C1 segment of cervical spinal cord (tissue), 14 donors: Measurements from ENCODE around the gene PDZK1IP1.

Experiments used
- DNase-seq, 14 donors: peaks; one replicate each; lab custom pipeline; 2025; lab: John Stamatoyannopoulos, UW

Gene PDZK1IP1, protein sequence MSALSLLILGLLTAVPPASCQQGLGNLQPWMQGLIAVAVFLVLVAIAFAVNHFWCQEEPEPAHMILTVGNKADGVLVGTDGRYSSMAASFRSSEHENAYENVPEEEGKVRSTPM

DNA sequence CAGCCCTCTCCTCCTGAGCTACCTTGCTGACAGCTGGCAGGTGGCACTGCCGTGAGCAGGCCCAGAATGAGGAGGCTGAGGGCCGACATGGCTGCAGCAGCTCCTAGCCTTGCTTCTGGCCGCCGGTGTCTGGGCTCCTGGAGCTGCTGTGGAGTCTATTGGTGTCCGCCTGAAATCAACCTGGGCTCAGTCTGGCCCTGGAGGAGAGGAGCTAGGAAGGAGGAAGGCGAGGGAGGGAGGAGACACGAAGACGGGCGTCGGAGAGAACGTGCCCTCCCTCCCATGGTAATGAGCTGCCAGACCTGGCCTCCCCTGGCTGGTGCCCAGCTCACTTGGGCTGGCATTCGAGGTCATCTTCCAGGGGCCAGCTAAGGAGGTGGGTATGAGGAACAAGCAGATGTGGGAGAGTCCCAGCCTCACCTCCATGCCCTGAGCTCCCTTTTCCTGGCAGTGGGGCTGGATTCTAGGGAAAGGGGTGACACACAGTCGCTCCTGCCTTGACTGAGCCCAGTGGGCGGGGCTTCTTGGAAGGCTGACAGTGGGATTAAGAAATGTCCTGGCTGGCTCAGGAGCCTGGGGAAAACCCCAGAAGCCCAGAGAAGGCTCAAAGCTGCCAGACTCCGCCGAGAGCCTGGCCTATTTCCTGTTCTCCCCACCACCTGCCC lies at the start of gene PDZK1IP1:
Gene PDZK1IP1 (minus strand): TSS at position 193 of the 665 bp plus-strand sequence. CDS start 104 bp downstream, at position 89.
- DNase-seq: peak in 5 of 14 donors; percentile 20 to 73 (median 24)

DNA sequence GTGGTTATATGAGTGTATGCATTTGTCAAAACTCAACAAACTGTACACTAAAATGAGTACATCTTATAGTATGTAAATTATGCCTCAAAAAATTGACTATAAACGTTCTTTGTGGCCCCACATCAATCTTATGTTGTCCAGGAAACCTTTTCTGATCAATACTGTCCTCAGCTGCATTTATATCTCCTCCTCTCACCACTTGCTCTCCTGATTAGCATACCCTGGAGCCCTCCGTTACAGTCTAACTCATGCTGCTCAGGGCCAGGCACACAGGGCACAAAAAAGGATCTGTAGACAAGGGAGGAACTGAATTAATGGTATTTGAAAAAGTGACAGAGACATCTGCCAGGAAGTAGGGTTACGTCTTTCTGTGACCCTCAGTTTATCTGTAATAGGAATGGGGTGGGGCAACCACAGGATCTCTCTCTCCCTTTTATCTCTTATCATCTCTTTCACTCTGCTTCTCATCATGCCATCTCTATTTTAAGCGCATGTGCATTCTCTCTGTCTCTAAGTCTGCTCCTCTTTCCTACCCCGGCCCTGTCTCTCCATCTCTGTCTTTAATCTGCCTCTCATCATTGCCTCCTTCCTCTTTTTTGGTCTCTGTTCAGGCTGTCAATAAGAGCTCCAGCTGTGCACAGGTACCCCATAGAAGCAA lies 49.2 kb upstream of the PDZK1IP1 start:
- DNase-seq: no peak

- DNase-seq: no peak
These were observed 46.0 kb upstream of the PDZK1IP1 start for GRCh38 chr1:47235806-47236205.

GRCh38 chr1:47235241-47235681 lies 45.4 kb upstream of the PDZK1IP1 start:
- peak in 9 of 14 donors; percentile 30 to 81 (median 50) for DNase-seq

DNA sequence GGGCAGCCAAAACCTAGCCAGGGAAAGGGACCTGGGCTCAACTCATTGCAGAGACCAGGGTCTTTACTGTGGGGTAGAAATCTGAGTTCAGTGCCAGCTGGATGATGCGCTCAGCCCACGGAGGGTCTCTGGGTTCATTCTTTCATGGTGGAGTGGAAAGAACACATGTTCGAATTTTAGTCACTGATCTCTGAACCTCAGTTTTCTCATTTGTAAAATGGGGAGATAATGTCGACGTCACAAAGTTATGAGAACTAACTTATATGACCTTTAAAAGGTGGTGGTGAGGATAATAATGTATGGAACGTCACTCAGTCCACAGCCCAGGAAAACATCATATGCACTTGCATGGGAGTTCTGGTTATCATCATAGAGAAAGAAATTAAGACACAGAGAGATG lies 43.4 kb upstream of the PDZK1IP1 start:
- DNase-seq: no peak

- no peak for DNase-seq
These were observed 42.5 kb upstream of the PDZK1IP1 start, which contains the start of gene TAL1 for GRCh38 chr1:47232187-47232874. Gene TAL1 (minus strand): TSS chr1:47232225. CDS start chr1:47225888, 6,337 bp downstream.

- DNase-seq: peak in 8 of 14 donors; percentile 13 to 52 (median 38)
These were observed 41.7 kb upstream of the PDZK1IP1 start for GRCh38 chr1:47231301-47232186.

DNA sequence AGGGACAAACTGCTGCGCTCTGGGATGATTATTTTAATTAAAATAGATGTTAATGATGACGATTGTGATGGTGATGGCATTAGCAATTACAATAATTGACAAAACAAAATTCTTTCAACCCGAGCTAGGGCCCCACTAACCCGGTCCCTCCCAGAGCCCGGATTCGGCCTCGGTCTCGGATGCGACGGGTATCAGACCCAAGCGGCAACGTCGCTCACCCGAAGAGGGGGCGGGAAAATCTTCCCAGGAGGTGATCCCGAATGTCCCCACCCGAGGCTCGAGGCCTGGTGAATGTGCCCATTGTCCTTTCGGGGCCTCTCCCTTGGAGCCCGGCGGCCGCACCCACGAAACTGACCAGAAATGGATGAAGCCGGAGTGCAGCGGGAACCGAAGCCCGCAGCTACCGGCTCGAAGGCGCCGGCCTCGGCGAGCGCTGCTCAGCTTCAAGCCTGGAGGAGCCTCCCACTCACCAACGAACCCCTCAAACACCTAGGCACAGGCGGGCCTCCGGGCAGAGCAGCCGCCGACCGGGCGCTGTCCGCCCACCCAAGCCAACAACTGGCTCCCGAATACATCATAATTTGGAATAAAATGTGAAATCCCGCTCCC lies 41.0 kb upstream of the PDZK1IP1 start:
- DNase-seq: no peak

- no peak for DNase-seq
These were observed 40.3 kb upstream of the PDZK1IP1 start for GRCh38 chr1:47229886-47230691.

- DNase-seq: no peak
These were observed 39.4 kb upstream of the PDZK1IP1 start for GRCh38 chr1:47229031-47229885.

GRCh38 chr1:47228644-47229030 lies 38.8 kb upstream of the PDZK1IP1 start:
- no peak for DNase-seq

DNA sequence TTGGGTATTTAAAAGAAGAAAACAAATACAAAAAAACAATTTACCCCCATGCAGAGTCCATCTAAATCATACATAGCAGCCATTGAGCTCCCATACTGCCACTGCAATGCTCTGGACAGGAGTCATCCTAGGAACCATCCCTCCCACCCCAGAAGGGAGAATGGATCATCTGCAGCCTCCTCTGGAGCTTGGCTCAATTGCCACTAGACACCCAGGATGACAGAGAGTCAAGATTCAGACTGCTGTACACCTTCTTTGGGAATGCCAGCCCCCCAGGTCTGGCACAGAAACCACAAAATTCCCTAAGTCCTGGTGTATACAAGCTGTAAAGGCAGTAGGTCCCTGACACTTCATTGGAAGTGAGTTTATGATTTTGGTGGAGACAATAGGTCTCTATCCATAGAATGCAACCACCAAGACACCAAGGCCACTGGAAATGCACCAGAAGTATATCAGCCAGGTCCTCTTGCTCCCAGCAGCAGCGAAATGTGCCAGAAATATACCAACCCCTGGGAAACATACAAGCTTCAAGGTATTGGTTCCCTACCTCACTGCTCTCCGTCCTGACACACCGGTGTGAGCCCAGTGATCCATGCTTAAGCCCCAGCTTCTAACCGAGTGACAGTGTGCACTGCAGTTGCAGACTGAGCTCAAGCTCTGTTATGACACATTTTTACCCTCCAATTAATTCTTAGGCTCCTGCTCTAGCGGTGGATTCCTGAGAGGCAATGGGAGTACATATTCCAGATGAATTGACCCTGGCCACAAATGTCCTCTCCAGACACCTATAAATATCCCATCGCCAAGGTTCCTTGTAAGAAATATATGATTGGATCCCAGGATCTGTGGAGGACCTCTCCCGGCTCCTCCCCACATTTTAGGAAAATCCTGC lies 37.8 kb upstream of the PDZK1IP1 start:
- no peak for DNase-seq

DNA sequence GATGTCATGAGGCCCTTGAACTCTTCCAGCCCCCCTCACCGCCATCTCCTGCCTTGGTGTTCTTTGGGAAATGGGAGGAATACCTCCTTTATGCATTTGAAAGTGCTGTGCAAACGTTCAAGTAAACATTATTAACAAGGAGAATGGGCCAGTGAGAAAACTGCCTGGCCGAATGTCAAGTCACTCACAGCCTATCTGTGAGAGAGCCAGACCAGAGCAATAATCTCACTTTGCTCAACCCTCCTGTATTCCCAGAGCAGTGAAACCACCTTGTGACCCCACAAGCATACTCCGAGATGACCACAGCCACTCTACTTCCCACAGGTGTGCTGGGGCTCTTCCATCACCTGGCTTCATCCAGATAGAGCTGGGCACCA lies 37.0 kb upstream of the PDZK1IP1 start:
- DNase-seq: no peak

DNA sequence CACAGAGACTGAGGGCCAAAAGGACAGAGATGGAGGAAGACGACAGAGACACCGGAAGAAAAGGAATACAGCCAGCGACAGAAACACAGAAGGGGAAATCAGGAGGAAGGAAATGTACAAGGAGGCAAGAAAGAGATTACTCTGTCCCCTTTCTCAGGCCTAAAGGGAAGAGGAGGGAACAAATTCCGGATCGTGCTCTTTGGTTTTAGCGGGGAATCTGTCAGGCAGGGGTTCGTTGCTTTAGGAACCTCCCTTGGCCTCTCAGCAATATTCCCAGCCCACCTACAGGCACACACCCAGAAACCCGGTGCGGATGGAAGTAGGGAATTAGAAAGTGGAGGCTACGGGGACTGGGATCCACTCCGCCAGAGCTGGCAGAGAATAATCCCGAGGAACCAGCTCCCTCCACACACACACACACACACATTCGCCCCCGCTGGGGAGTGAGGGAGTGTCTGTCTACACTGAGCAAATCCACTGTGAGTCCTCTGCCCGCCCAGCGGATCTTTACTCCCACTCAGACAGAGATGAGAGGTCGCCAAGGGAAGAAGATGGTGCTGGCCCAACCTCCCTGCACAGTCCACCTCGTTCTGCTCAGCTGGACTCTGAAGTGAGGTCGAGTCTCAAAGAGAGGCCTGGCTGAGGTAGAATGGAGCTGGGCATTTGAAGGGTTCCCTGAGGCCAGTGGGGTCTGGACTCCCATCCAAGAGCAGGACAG lies 36.4 kb upstream of the PDZK1IP1 start:
- DNase-seq: no peak

DNA sequence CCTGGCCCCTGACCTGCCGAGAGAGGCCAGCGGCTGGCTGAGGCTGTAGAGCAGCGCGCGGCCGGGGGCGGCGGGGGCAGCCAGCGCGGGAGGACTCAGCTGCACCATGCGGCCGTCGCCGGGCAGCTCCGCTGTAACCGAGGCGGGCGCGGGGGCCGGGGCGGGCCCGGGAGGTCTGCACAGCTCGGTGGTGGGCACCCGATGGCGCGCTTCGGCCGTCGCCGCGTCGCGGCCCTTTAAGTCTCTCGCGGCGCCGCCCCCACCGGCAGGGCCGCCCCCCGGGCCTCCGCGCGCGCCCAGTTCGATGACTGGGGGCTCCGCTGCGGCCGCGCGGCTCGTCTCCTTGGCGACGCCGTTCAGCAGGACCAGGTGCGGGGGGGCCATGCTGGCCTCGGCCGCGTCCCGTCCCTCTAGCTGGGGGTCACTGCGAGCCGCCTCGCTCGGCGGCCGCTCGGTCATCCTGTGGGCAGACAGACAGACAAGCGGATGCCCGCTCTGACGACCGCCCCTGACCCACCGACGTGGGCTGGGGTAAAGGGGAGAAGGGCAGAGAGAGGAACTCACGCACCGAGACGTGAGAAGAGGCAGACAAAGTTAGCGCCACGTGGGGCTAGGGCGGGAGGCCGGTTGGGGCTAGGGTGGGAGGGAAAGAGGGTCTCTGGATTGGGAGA lies 35.7 kb upstream of the PDZK1IP1 start:
- no peak for DNase-seq

DNA sequence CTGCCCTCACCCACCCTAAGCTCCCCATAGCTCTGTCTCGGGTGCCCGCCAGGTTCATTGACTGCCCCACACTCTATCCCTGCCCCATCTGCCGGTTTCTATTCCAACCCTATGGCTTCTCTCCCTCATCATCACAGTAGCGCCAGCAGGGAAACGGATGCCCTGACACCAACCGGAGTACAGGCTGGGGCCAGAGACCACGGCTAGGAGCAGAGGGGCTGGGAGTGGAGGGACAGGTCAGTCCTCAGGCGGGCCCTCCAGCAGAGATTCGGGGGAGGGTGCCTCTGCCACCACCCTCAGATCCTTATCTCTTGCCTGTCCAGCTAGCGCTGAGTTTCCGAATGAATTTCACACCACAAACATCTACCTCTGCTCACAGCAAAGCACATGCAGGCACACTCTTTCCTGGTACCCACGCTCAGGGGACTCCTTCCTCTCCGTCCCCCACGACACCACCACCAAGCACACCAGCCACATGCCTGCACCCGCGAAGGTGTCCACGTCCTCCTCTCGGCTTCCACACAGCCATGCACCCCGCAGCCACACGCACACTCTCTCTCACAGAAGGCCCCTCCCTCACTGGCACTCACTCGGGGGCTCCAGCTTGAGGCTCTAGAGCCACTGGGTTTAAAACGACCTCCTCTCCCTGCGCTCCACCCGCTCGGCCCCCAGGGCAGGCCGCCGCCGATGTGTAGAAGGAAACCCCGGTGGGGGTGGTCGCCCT lies 35.0 kb upstream of the PDZK1IP1 start:
- no peak for DNase-seq
